GM19468 (cell line): ENCODE results near the gene CALHM4.
A peak's percentile ranks its signal among the peaks of the same experiment; 100 is the strongest.
"Not testable (repeated sequence)": the region's sequence is repeated elsewhere in the genome, so short reads cannot be mapped to it uniquely, and the experiment has no call there.

Experiments
- ATAC-seq: cut with Tn5 transposase; IDR thresholded peaks from one replicate; pipeline ENCODE4 v1.9.1; 2021; ENCODE audit warnings: mild to moderate bottlenecking, moderate library complexity, moderate number of reproducible peaks; ENCODE audit not compliant: unreplicated experiment; ENCODE audit errors: extremely low read depth

CALHM4 gene

DNA sequence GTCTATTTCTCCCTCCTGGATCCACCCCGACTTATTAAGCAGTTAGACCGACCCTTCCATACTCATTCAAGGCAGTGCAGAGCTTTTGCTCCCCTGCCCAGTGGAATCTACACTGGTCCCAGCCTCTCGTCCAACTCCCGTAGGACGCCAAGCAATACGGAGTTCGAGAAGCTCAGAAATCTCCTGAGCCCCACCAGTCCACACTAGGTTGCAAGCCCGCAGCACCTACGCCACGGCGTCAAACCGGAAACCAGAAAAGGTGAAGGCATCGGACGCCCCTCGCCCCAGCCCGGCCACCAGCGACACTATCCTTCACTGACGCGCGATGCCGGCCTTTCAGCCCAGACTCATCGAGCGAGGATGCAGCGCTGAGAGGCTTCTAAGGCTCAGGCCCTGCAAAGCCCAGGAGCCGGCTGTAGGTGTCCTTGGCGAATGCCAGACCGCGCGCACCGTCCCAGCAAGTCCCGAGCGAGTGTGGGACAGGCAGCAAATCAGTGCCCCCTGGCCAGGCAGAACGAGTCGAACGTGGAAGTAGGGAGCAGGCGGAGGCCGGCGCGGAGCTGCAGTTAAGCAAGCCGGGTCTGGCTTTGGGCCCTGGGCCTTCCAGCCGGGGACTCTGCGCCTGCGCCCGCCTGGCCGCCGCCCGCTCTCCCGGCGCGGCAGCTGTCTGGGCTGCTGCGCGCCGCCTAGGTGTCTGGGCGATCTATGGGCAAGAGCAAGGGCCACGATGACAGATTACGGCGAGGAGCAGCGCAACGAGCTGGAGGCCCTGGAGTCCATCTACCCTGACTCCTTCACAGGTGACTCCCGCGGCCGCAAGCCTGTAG is 17.5 kb downstream of the CALHM4 start, which contains the start of gene RWDD1:
Gene RWDD1 (plus strand): TSS at position 649 of the 827 bp plus-strand sequence. CDS start 79 bp downstream, at position 728.
- ATAC-seq: peak; percentile 90

DNA sequence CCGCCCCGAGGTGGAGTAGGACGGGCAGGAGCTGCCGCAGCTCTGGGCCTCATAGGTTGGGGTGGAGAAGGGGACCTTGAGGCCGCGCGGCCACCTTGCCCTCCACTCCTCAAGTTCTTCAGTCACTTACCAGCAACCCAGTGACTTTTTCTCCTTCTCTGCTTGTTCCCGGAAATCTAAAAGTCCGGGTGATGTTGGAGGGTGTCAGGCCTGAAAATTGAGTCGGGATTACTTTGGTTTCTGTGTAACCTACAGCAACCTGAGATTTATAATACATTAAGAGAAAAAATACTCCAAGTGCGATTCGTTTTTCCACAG is 18.1 kb downstream of the CALHM4 start:
- no peak for ATAC-seq

DNA sequence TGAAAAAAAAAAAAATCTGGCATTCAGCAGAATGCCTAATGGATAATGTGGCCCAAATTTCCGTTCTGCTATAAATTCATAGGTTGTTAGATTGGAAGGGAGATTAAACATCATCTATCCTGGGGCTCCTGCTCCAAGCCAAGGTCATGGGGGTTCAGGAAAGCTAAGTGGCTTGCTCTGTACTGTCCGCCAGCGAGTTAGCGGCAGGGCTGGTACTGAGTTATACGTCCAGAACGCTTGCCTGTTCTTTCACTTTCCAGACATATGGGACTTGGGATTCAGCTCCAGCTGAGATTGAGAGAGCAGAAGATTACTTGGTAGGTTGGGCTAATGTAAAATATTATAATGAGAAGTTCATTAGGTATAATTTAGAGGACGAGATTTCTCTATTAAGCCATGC is 18.6 kb downstream of the CALHM4 start:
- no peak for ATAC-seq

DNA sequence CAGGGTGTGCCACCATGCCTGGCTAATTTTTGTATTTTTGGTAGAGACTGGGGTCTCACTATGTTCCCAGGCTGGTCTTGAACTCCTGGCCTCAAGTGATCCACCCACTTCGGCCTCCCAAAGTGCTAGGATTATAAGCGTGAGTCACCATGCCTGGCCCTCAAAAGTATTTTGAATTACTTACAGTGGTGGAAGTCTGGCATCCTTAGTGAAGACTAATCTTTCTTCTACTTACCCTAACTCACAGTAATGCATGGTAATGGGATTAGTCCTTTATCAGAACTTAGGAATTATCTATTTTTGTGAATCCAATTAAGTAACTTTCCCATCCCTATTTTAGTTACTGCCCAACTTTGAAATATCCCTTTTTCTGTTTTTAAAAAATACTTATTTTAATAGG is 21.7 kb downstream of the CALHM4 start:
- no peak for ATAC-seq

DNA sequence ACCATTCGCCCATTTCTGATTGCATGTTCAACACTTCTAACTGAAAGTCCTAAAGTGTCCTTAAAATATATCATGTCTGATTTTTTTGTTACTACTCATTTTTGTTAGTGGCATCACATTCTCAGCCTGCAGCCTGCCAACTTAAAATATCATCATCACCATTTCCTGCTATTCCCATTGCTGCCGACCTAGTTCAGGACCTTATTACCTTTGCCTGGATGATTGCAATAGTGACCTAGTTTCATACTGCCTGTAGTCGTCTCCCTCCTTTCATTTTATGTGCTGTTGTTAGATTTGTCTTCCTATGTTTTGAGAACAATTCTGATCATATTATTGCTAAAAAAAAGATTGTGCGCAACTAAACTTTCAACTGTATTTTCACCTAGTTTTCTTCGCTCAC is 23.9 kb downstream of the CALHM4 start:
- ATAC-seq: no peak

DNA sequence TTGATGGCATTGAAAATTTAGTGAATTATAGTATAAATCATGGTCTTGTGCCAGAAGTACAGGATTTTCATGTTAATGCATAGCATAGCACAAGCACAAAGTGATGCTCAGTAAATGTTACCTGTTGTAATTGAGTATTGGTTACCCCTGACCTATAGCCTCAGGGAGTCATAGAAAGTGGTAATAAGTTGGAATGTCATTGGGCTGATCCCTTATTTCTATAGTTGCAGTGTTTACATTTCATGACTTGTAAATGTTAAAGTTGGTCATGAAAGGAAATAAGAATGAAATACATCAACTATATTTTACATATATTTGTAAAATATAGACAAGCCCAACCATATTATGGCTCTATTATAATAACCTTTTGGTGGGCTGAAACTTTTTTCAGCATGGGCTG is 24.8 kb downstream of the CALHM4 start:
- no peak for ATAC-seq

DNA sequence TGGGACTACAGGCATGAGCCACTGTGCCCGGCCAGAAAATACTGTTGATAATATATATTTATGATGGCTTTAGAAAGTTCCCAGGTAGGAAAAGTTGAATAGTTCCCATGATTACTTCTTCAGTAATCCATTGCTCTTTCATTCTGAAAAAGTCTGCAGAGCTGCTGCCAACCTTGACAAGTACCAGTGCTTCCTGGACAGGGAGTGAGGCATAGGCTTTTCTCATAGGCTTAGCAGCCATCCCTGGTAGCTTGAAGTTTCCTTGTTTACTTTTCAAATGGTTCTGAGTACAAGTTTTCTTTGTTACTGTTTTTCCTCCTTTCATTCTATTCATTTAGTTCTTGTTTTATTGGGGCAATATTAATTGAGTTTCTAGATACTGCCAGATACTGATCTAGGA is 25.6 kb downstream of the CALHM4 start:
- no peak for ATAC-seq

DNA sequence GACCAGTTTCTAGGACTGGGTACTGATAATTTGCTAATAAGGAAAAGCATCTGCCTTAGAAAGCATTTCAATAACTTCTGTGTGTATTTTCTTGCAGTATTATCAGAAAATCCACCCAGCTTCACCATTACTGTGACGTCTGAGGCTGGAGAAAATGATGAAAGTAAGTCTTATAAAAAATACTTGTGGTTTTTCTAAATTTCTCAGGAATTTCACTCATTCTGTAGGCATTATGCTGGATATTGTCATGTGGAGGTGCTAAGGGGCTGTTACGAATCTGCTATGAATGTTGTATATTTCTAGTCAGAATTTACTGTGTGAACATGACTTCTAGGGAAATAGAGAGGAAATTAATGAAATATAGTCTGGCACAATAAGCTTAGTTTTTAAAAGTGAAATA is 26.6 kb downstream of the CALHM4 start:
- no peak for ATAC-seq

DNA sequence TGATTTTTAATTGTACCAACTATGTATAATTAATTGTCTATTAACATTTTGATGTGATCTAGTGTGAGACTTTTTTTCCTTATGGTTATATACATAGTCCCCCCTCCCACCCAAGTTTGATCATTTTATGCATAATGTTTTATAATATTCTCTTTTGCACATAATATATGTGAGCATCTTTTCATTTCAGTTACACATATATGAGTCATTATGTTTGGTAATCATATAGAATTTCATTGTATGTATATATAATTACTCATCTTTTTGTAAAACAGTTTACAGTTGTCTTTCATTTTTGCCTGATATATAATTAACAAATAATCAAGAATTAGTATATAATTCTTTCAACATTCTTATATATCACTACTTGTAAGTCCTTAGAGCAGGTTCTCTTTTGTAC is 32.7 kb downstream of the CALHM4 start:
- ATAC-seq: no peak

DNA sequence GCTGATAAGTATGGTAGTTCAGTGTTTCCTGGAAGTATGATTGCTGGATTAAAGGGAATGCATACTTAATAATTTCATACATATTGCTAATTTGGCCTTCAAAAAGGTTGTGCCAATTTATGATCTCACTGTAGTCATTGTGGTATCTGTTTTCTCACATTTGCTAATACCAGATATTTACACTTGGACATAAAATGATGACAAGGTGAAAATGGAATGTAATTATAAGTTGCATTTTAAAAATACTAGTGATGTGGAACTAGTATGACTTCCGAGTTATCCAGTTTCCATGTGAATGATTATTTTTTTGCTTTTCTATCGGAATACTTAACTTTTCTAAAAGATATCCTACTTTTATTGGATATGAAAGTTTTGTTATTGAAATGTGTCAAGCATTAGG is 33.2 kb downstream of the CALHM4 start:
- no peak for ATAC-seq

DNA sequence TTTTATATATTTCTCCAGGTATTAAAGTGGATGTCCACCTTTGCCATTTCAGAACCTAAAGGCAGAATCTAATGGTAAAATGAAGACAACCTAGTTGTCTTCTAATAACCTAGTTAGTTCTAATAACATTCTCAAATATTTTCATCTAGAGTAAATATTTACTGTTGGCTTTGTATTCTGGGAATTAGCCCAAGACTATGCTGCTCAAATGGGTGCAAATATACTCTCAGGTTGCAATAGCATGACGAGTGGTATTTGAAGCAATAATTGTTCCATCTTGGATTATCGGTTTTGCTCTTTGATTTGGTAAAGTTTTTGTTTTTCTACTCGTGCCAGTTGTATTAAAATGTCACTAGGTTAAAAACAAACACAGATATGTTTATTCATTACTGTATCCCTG is 41.7 kb downstream of the CALHM4 start:
- ATAC-seq: no peak

DNA sequence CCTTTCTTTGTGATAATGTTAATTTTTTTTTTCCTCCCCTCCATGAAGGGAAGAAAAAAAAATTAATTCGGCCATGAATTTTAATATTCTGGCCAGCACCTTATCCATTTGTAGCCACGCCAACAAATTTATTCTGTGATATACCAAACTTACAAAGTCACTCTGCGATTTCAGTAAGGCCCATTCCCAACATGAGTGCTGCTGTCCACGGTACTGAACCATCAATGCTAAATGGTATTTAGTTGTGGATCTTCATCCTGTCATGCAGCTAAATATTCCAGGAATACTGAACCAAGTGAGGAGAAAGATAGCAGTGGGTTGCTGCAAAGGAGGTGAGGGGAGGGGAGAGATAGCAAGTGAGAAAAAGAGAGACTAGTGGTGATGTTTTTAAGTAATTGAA is 43.3 kb downstream of the CALHM4 start:
- no peak for ATAC-seq

DNA sequence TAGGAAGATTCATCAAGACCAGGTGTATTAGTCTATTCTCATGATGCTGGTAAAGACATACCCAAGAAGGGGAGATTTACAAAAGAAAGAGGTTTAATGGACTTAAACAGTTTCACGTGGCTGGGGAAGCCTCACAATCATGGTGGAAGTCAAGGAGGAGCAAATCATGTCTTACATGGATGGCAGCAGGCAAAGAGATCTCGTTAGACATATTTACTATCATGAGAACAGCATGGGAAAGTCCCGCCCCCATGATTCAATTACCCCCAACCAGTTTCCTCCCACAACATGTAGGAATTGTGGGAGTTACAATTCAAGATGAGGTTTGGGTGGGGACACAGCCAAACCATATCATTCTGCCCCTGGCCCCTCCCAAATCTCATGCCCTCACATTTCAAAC is 50.4 kb downstream of the CALHM4 start:
- ATAC-seq: not testable (repeated sequence)

DNA sequence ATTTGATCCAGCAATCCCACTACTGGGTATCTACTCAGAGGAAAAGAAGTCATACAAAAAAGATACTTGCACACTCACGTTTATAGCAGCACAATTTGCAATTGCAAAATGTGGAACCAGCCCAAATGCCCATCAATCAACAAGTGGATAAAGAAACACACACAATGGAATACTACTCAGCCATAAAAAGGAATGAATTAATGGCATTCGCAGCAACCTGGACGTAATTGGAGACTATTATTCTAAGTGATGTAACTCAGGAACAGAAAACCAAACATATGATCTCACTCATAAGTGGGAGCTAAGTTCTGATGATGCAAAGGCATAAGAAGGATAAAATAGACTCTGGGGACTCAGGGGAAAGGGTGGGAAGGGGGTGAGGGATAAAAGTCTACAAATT is 51.3 kb downstream of the CALHM4 start:
- ATAC-seq: not testable (repeated sequence)

DNA sequence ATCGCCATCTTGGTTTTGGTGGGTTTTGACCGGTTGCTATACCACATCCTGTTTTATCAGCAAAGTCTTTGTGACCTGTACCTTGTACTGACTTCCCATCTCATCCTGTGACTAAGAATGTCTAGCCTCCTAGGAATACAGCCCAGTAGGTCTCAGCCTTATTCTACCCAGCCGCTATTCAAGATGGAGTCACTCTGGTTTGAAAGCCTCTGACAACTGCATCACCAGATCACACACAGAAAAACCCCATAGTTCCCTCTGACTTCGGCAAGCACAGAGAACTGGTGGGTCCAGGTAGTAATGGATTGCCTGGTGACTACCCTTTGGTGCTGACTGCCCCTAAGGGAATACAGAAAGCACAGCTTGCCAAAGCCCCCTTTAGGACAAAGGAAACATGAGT is 52.4 kb downstream of the CALHM4 start:
- ATAC-seq: no peak
